HG03097 (cell line): ENCODE measurements around the gene GPR26.
"Not testable (repeated sequence)": the region's sequence is repeated elsewhere in the genome, so short reads cannot be mapped to it uniquely, and the experiment has no call there.

Experiments
- ATAC-seq: cut with Tn5 transposase; IDR thresholded peaks from one replicate; pipeline ENCODE4 v1.9.1; 2021; ENCODE audit not compliant: unreplicated experiment, low FRiP score

The GPR26 gene

GRCh38 chr10:123704076-123704475, 37.9 kb downstream of the GPR26 start:
- no peak for ATAC-seq

GRCh38 chr10:123704812-123705211, 38.7 kb downstream of the GPR26 start:
- no peak for ATAC-seq

- no peak for ATAC-seq
Observed at GRCh38 chr10:123706236-123706635, 40.1 kb downstream of the GPR26 start.

GRCh38 chr10:123715546-123715945, 49.4 kb downstream of the GPR26 start:
- ATAC-seq, result no peak

- ATAC-seq, result no peak
Observed at GRCh38 chr10:123717336-123717735, 51.2 kb downstream of the GPR26 start.

GRCh38 chr10:123718544-123719060, 52.4 kb downstream of the GPR26 start:
- ATAC-seq, result no peak

- no peak for ATAC-seq
Observed at GRCh38 chr10:123720536-123720935, 54.4 kb downstream of the GPR26 start.

GRCh38 chr10:123721441-123722049, 55.4 kb downstream of the GPR26 start:
- ATAC-seq, result no peak

GRCh38 chr10:123722351-123722750, 56.2 kb downstream of the GPR26 start:
- ATAC-seq, result no peak

- no peak for ATAC-seq
Observed at GRCh38 chr10:123724747-123725146, 58.6 kb downstream of the GPR26 start.

GRCh38 chr10:123726381-123726780, 60.2 kb downstream of the GPR26 start:
- no peak for ATAC-seq

- ATAC-seq, result no peak
Observed at GRCh38 chr10:123726836-123727235, 60.7 kb downstream of the GPR26 start.

- no peak for ATAC-seq
Observed at GRCh38 chr10:123729523-123729922, 63.4 kb downstream of the GPR26 start.

- ATAC-seq, result not testable (repeated sequence)
Observed at GRCh38 chr10:123736917-123737316, 70.8 kb downstream of the GPR26 start.

GRCh38 chr10:123741146-123741545, 75.0 kb downstream of the GPR26 start:
- ATAC-seq, result no peak

GRCh38 chr10:123741711-123742110, 75.6 kb downstream of the GPR26 start:
- ATAC-seq, result no peak

- ATAC-seq, result no peak
Observed at GRCh38 chr10:123742751-123743440, 76.7 kb downstream of the GPR26 start.

- no peak for ATAC-seq
Observed at GRCh38 chr10:123743441-123744223, 77.5 kb downstream of the GPR26 start.

GRCh38 chr10:123744224-123744536, 78.0 kb downstream of the GPR26 start:
- ATAC-seq, result no peak
